Measurements from ENCODE around the gene RBM14. TPM values are rescaled to one million over a fixed set of nuclear protein-coding genes. Genes with fewer than 3 reads are reported as not detected.
A peak's percentile ranks its signal among the peaks of the same experiment; 100 is the strongest.

Gene RBM14
- total and polyA plus RNA-seq, 9 of the 15 experiments (the other 6 are each of a cell fraction or from before 2014, with no cell fraction given) = 5.5 to 131 (median 42.6) TPM

DNA sequence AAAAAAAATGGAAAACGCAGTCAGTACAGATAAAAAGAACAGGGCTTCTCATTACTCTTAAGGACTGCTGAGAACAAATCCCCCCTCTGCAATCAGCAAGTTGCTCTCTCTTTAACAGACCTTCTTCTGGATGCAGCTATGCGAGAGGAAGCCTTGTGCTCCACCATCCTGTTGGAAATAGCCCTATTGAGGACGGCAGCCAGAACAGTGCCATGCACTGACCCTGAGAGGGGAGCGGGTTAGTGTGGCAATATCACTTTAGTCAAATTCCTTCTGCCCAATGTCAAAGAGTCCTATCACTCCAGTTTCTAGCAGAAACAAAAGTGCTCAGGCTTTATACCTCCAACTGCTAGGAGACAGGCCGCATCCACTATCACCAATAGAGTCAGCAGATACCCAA is 54.4 kb downstream of the RBM14 start:
- no TSS peak for BruUV-seq (replicated peaks)
- intact Hi-C loops (cut with micrococcal nuclease) = no loop called here
- peaks cover 70% of the 10 kb centered on the region for H3K79me2 ChIP-seq (ENCODE audit: control insufficient read depth, insufficient read depth, low read length)
- no peak overlapping the region for H3K9ac ChIP-seq (ENCODE audit: insufficient read depth in 1 of 2, low read depth in 2 of 2, low read length in 2 of 2)
- 0 out of 2 replicates have a peak, but pooled peaks cover 8% of the 10 kb centered on the region for H4K20me1 ChIP-seq (replicated peaks; ENCODE audit: control insufficient read depth, insufficient read depth, low read length)
- WGBS (ENCODE audit: insufficient coverage, low coverage, missing lambda C conversion rate) = 76% methylated on average over 5 of the region's 5 CpGs
- H3K4me1 ChIP-seq (replicated peaks in 1 of 2; ENCODE audit: control insufficient read depth in 2 of 2, insufficient read depth in 2 of 2, low read length in 2 of 2) = peaks cover 3 to 15% of the 10 kb centered on the region in 2 experiments; a peak in 2 of 5 replicates
- ChIA-PET POLR2A (interaction anchor here (1.3 to 1.8 kb wide), 3 partner anchors 10 to 249 kb away, joined by 3 to 5 read pairs (median 3); no protein-coding TSS in a partner anchor), CTCF (ENCODE audit: low intra/inter-chr PET ratio) (no interaction called here)
- in situ Hi-C loops (cut with MboI) = no loop called here
- no peak for FAIRE-seq
- no peak overlapping the region for H3K27ac ChIP-seq (ENCODE audit: extremely low read depth, low read depth, low read length)
- H3K9me3 ChIP-seq (replicated peaks; ENCODE audit: control insufficient read depth, insufficient read depth, low read depth, low read length) = no peaks in the 10 kb centered on the region
- H2AFZ ChIP-seq (ENCODE audit: low read depth, low read length) = no peak overlapping the region
- H3K27me3 ChIP-seq (ENCODE audit: control insufficient read depth in 2 of 2, insufficient read depth in 2 of 2, low read length in 2 of 2) = no peaks in the 10 kb centered on the region
- no peak for DNase-seq (ENCODE audit: extremely low read depth in 1 of 4, low spot score in 3 of 4)
- H3K4me2 ChIP-seq (ENCODE audit: insufficient read depth, low read length) = no peak overlapping the region
- ATAC-seq = peak; percentile 10; the same call in 1 of the 3 replicates
- peaks cover 8% of the 10 kb centered on the region for H3K9me1 ChIP-seq (ENCODE audit: control insufficient read depth, insufficient read depth, low read length)
- H3K4me3 ChIP-seq = no peak overlapping the region
- peaks cover 66% of the 10 kb centered on the region; the same call in 2 of the 3 replicates for H3K36me3 ChIP-seq (ENCODE audit: control insufficient read depth, insufficient read depth, low read length)
- TF ChIP-seq, protein P1, sequence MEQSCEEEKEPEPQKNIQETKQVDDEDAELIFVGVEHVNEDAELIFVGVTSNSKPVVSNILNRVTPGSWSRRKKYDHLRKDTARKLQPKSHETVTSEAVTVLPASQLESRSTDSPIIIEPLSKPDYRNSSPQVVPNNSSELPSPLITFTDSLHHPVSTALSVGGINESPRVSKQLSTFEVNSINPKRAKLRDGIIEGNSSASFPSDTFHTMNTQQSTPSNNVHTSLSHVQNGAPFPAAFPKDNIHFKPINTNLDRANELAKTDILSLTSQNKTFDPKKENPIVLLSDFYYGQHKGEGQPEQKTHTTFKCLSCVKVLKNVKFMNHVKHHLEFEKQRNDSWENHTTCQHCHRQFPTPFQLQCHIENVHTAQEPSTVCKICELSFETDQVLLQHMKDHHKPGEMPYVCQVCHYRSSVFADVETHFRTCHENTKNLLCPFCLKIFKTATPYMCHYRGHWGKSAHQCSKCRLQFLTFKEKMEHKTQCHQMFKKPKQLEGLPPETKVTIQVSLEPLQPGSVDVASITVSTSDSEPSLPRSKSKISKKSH (CRISPR knock-in tag; IDR thresholded peaks at IDR 0.05) = no peak
- TF ChIP-seq, protein P2, sequence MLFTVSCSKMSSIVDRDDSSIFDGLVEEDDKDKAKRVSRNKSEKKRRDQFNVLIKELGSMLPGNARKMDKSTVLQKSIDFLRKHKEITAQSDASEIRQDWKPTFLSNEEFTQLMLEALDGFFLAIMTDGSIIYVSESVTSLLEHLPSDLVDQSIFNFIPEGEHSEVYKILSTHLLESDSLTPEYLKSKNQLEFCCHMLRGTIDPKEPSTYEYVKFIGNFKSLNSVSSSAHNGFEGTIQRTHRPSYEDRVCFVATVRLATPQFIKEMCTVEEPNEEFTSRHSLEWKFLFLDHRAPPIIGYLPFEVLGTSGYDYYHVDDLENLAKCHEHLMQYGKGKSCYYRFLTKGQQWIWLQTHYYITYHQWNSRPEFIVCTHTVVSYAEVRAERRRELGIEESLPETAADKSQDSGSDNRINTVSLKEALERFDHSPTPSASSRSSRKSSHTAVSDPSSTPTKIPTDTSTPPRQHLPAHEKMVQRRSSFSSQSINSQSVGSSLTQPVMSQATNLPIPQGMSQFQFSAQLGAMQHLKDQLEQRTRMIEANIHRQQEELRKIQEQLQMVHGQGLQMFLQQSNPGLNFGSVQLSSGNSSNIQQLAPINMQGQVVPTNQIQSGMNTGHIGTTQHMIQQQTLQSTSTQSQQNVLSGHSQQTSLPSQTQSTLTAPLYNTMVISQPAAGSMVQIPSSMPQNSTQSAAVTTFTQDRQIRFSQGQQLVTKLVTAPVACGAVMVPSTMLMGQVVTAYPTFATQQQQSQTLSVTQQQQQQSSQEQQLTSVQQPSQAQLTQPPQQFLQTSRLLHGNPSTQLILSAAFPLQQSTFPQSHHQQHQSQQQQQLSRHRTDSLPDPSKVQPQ (CRISPR knock-in tag; IDR thresholded peaks at IDR 0.05; ENCODE audit: borderline replicate concordance) = no peak
- TF ChIP-seq NCOR1 (IDR thresholded peaks at IDR 0.05) (no peak), TCF3 (CRISPR knock-in tag; IDR thresholded peaks at IDR 0.05) (no peak), SIX5 (IDR thresholded peaks at IDR 0.05; ENCODE audit: borderline replicate concordance in 1 of 2, insufficient read depth in 1 of 2, low read depth in 1 of 2, low read length in 2 of 2) (no peak), ZNF41 (CRISPR knock-in tag; conservative IDR thresholded peaks at IDR 0.05) (no peak), PHTF2 (CRISPR knock-in tag; IDR thresholded peaks at IDR 0.05) (no peak), TCF7L2 (IDR thresholded peaks at IDR 0.05; ENCODE audit: low read depth, low read length) (no peak)
- TF ChIP-seq, protein P3, sequence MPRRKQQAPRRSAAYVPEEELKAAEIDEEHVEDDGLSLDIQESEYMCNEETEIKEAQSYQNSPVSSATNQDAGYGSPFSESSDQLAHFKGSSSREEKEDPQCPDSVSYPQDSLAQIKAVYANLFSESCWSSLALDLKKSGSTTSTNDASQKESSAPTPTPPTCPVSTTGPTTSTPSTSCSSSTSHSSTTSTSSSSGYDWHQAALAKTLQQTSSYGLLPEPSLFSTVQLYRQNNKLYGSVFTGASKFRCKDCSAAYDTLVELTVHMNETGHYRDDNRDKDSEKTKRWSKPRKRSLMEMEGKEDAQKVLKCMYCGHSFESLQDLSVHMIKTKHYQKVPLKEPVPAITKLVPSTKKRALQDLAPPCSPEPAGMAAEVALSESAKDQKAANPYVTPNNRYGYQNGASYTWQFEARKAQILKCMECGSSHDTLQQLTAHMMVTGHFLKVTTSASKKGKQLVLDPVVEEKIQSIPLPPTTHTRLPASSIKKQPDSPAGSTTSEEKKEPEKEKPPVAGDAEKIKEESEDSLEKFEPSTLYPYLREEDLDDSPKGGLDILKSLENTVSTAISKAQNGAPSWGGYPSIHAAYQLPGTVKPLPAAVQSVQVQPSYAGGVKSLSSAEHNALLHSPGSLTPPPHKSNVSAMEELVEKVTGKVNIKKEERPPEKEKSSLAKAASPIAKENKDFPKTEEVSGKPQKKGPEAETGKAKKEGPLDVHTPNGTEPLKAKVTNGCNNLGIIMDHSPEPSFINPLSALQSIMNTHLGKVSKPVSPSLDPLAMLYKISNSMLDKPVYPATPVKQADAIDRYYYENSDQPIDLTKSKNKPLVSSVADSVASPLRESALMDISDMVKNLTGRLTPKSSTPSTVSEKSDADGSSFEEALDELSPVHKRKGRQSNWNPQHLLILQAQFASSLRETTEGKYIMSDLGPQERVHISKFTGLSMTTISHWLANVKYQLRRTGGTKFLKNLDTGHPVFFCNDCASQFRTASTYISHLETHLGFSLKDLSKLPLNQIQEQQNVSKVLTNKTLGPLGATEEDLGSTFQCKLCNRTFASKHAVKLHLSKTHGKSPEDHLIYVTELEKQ (CRISPR knock-in tag; IDR thresholded peaks at IDR 0.05) = no peak
- TF ChIP-seq, protein P4, sequence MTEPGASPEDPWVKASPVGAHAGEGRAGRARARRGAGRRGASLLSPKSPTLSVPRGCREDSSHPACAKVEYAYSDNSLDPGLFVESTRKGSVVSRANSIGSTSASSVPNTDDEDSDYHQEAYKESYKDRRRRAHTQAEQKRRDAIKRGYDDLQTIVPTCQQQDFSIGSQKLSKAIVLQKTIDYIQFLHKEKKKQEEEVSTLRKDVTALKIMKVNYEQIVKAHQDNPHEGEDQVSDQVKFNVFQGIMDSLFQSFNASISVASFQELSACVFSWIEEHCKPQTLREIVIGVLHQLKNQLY (CRISPR knock-in tag; conservative IDR thresholded peaks at IDR 0.05) = no peak
- TF ChIP-seq, protein P5, sequence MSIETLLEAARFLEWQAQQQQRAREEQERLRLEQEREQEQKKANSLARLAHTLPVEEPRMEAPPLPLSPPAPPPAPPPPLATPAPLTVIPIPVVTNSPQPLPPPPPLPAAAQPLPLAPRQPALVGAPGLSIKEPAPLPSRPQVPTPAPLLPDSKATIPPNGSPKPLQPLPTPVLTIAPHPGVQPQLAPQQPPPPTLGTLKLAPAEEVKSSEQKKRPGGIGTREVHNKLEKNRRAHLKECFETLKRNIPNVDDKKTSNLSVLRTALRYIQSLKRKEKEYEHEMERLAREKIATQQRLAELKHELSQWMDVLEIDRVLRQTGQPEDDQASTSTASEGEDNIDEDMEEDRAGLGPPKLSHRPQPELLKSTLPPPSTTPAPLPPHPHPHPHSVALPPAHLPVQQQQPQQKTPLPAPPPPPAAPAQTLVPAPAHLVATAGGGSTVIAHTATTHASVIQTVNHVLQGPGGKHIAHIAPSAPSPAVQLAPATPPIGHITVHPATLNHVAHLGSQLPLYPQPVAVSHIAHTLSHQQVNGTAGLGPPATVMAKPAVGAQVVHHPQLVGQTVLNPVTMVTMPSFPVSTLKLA (conservative IDR thresholded peaks at IDR 0.05) = no peak

All from K562 (cell line).